ENCODE data around the gene SCN2A. TPM values are rescaled to one million over a fixed set of nuclear protein-coding genes. Genes with fewer than 3 reads are reported as not detected.
A peak's percentile ranks its signal among the peaks of the same experiment; 100 is the strongest.

Gene SCN2A
- total RNA-seq, result 0.53 TPM

- no peak for DNase-seq (ENCODE audit: low spot score in 2 of 2)
- Histone ChIP-seq H3K27ac (no peak within 1 kb of the TSS), H3K9me3 (no peaks in the 10 kb centered on the region), H3K27me3 (no peaks in the 10 kb centered on the region), H3K4me1 (no peaks in the 10 kb centered on the region), H3K4me3 (no peak within 1 kb of the TSS), H3K36me3 (no peaks in the 10 kb centered on the region)
- TF ChIP-seq, protein P1, sequence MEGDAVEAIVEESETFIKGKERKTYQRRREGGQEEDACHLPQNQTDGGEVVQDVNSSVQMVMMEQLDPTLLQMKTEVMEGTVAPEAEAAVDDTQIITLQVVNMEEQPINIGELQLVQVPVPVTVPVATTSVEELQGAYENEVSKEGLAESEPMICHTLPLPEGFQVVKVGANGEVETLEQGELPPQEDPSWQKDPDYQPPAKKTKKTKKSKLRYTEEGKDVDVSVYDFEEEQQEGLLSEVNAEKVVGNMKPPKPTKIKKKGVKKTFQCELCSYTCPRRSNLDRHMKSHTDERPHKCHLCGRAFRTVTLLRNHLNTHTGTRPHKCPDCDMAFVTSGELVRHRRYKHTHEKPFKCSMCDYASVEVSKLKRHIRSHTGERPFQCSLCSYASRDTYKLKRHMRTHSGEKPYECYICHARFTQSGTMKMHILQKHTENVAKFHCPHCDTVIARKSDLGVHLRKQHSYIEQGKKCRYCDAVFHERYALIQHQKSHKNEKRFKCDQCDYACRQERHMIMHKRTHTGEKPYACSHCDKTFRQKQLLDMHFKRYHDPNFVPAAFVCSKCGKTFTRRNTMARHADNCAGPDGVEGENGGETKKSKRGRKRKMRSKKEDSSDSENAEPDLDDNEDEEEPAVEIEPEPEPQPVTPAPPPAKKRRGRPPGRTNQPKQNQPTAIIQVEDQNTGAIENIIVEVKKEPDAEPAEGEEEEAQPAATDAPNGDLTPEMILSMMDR (IDR thresholded peaks at IDR 0.05), result peak; percentile 30 to 47 (median 44)
- intact Hi-C loops (cut with DNase I), result loop anchor here (5.0 kb wide), 1 partner anchor 68 kb away; no protein-coding TSS in a partner anchor
Measured at GRCh38 chr2:165239230-165239629, at the start of gene SCN2A. SCN2A (plus strand) TSS chr2:165239414; CDS start chr2:165295824, 56,410 bp downstream.

DNA sequence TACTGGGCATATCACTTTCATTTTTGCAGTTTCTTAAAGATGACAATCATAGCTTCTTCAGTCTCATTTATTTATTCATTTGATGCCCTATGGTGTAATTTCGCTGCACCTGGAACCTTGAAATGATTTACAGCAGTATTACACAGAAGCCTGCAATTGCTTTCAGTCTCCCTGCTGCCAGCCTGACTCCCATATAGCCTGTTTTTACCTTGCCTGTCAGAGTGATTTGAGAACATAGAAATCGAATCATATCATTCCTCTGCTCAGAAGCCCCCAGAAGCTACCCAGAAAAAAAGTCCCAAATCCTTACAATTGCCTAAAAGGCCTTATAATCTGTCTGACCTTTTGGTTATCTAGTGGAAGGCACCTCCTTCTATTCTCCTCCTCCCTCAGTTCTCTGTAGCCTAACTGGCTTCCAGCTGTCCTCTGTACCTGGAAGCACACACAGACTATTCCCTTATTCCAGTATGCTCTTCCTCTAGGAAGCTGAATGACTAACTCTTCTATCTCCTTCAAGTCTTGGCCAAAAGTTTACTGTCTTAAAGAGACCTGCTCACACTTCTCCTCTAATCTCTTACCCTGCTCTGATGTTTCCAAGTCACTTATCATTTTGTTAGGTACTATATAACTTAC is 48.0 kb upstream of the SCN2A start:
- no peaks in the 10 kb centered on the region for H3K9me3 ChIP-seq

DNA sequence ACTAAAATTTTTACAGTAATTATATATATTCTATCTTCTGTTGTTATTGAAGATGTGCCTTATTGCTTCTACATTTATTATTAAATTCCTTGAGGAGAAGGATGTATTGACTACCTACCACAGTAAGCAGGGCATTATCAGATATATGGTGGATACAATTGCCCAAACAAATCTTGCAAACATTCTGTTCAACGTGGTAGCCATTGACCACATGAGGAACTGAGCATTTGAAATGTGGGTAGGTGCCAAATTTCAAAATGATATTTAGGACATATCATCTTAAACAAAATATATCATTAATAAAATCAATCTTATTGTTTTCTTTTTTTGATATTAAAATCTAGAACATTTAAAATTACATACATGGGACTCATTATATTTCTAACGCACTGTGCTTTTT is 46.5 kb upstream of the SCN2A start:
- no peak for DNase-seq (ENCODE audit: low spot score in 2 of 2)
- H3K4me3 ChIP-seq, result no peak overlapping the region
- TF ChIP-seq, protein P1 (IDR thresholded peaks at IDR 0.05), result no peak
- no peaks in the 10 kb centered on the region for H3K4me1 ChIP-seq
- intact Hi-C loops (cut with DNase I), result no loop called here
- no peaks in the 10 kb centered on the region for H3K27me3 ChIP-seq
- H3K27ac ChIP-seq, result no peak overlapping the region
- H3K36me3 ChIP-seq, result no peaks in the 10 kb centered on the region
- no peaks in the 10 kb centered on the region for H3K9me3 ChIP-seq

More for the DNA sequence above, 48.0 kb upstream of the SCN2A start:
- no peaks in the 10 kb centered on the region for H3K36me3 ChIP-seq
- no peak overlapping the region for H3K27ac ChIP-seq
- no peaks in the 10 kb centered on the region for H3K27me3 ChIP-seq
- TF ChIP-seq, protein P1 (IDR thresholded peaks at IDR 0.05), result no peak
- DNase-seq (ENCODE audit: low spot score in 2 of 2), result no peak
- no peak overlapping the region for H3K4me3 ChIP-seq
- intact Hi-C loops (cut with DNase I), result no loop called here
- H3K4me1 ChIP-seq, result no peaks in the 10 kb centered on the region

- Histone ChIP-seq H3K27me3 (no peaks in the 10 kb centered on the region), H3K4me1 (peaks cover 0 to 3% of the 10 kb centered on the region in 2 donors), H3K4me3 (no peak overlapping the region), H3K27ac (no peak overlapping the region), H3K9me3 (no peaks in the 10 kb centered on the region), H3K36me3 (no peaks in the 10 kb centered on the region)
- intact Hi-C loops (cut with DNase I), result no loop called here
- TF ChIP-seq, protein P1 (IDR thresholded peaks at IDR 0.05), result no peak
- no peak for DNase-seq (ENCODE audit: low spot score in 2 of 2)
Measured at GRCh38 chr2:165193178-165193777, 45.9 kb upstream of the SCN2A start.

- no peak for DNase-seq (ENCODE audit: low spot score in 2 of 2)
- intact Hi-C loops (cut with DNase I), result no loop called here
- Histone ChIP-seq H3K27me3 (no peaks in the 10 kb centered on the region), H3K4me1 (peaks cover 0 to 3% of the 10 kb centered on the region in 2 donors), H3K27ac (no peak overlapping the region), H3K9me3 (no peaks in the 10 kb centered on the region), H3K4me3 (no peak overlapping the region), H3K36me3 (no peaks in the 10 kb centered on the region)
- TF ChIP-seq, protein P1 (IDR thresholded peaks at IDR 0.05), result no peak
Measured at GRCh38 chr2:165196411-165196810, 42.8 kb upstream of the SCN2A start.
